Right ventricle myocardium inferior (tissue), 1 donor: Measurements from ENCODE around the gene C4orf50. TPM values are rescaled to one million over a fixed set of nuclear protein-coding genes. Genes with fewer than 3 reads are reported as not detected.
"Not testable (repeated sequence)": the region's sequence is repeated elsewhere in the genome, so short reads cannot be mapped to it uniquely, and the experiment has no call there.

Source experiments
- ATAC-seq: fragments of 200-7000 bp; cut with Tn5 transposase; one replicate; pipeline ENCODE4 v1.9.1; 2020; ENCODE audit warnings: mild to moderate bottlenecking, moderate library complexity
- DNase-seq: peaks from one replicate; pipeline ENCODE4 v3.0.0; 2021; ENCODE audit errors: missing footprints
- intact Hi-C: fragments of 100-400 bp; cut with DNase I; formaldehyde crosslinking; loops from one replicate; pipeline ENCODE4 v1.11.0; 2022
- total RNA-seq: library from RNA; stranded (reverse); fragmentation: NEBNext Ultra II Directional; extraction: Animal tissue kit (Norgen Biotek cat#: 25700); gene quantifications from one replicate; pipeline ENCODE4 v1.2.1, GENCODE V29; 2021
- donor health status: DM: no; HTN: yes; CAD: no; lungs with severe emphysema.

C4orf50 gene
- total RNA-seq, 1 donor from 2014 or later: not detected

GRCh38 chr4:6021831-6022606, 3.8 kb upstream of the C4orf50 start:
- ATAC-seq (no peak), DNase-seq (no peak)
- intact Hi-C loops: no loop called here

- intact Hi-C loops: no loop called here
- DNase-seq: no peak
These were observed 2.4 kb upstream of the C4orf50 start for GRCh38 chr4:6020613-6021012.

GRCh38 chr4:6019316-6020263, 1.4 kb upstream of the C4orf50 start:
- no peak for ATAC-seq
- intact Hi-C loops: no loop called here
- no peak for DNase-seq

More at GRCh38 chr4:6020613-6021012, 2.4 kb upstream of the C4orf50 start:
- ATAC-seq: no peak

- intact Hi-C loops: no loop called here
- no peak for ATAC-seq
- no peak for DNase-seq
These were observed 431 bp downstream of the C4orf50 start for GRCh38 chr4:6017800-6018199.

GRCh38 chr4:6017030-6017429, 1.2 kb downstream of the C4orf50 start:
- no peak for ATAC-seq

GRCh38 chr4:6013564-6013963, 4.7 kb downstream of the C4orf50 start:
- DNase-seq (no peak), ATAC-seq (no peak)
- intact Hi-C loops: no loop called here

More at GRCh38 chr4:6017030-6017429, 1.2 kb downstream of the C4orf50 start:
- no peak for DNase-seq
- intact Hi-C loops: no loop called here

GRCh38 chr4:6012200-6012599, 6.0 kb downstream of the C4orf50 start:
- no peak for ATAC-seq
- intact Hi-C loops: no loop called here
- no peak for DNase-seq

GRCh38 chr4:6011686-6012085, 6.5 kb downstream of the C4orf50 start:
- ATAC-seq (no peak), DNase-seq (no peak)

GRCh38 chr4:6011271-6011671, 7.0 kb downstream of the C4orf50 start:
- intact Hi-C loops: no loop called here
- ATAC-seq (no peak), DNase-seq (no peak)

More at GRCh38 chr4:6011686-6012085, 6.5 kb downstream of the C4orf50 start:
- intact Hi-C loops: no loop called here

GRCh38 chr4:6010789-6011188, 7.4 kb downstream of the C4orf50 start:
- intact Hi-C loops: no loop called here
- ATAC-seq: no peak
- no peak for DNase-seq

GRCh38 chr4:6009452-6009851, 8.8 kb downstream of the C4orf50 start:
- ATAC-seq (no peak), DNase-seq (no peak)
- intact Hi-C loops: no loop called here

GRCh38 chr4:6008766-6009385, 9.4 kb downstream of the C4orf50 start:
- ATAC-seq (no peak), DNase-seq (no peak)
- intact Hi-C loops: no loop called here

GRCh38 chr4:6008092-6008551, 10.1 kb downstream of the C4orf50 start:
- DNase-seq (no peak), ATAC-seq (no peak)
- intact Hi-C loops: no loop called here

GRCh38 chr4:6005175-6005574, 13.1 kb downstream of the C4orf50 start:
- intact Hi-C loops: no loop called here

GRCh38 chr4:6003485-6003884, 14.7 kb downstream of the C4orf50 start:
- DNase-seq: not testable (repeated sequence)
- intact Hi-C loops: loop anchor here (5.0 kb wide), 1 partner anchor 324 kb away; no protein-coding TSS in a partner anchor

More at GRCh38 chr4:6005175-6005574, 13.1 kb downstream of the C4orf50 start:
- no peak for ATAC-seq
- DNase-seq: no peak

GRCh38 chr4:6002926-6003325, 15.3 kb downstream of the C4orf50 start:
- intact Hi-C loops: loop anchor here (5.0 kb wide), 1 partner anchor 324 kb away; no protein-coding TSS in a partner anchor
- no peak for DNase-seq
- ATAC-seq: no peak

More at GRCh38 chr4:6003485-6003884, 14.7 kb downstream of the C4orf50 start:
- not testable (repeated sequence) for ATAC-seq

GRCh38 chr4:6002492-6002833, 15.8 kb downstream of the C4orf50 start:
- intact Hi-C loops: loop anchor here (5.0 kb wide), 1 partner anchor 325 kb away; no protein-coding TSS in a partner anchor
- ATAC-seq (no peak), DNase-seq (no peak)

GRCh38 chr4:6001680-6002491, 16.3 kb downstream of the C4orf50 start:
- ATAC-seq: no peak
- intact Hi-C loops: loop anchor here (5.0 kb wide), 1 partner anchor 325 kb away; no protein-coding TSS in a partner anchor
- DNase-seq: no peak
